ENCODE measurements around the gene IFNA1.

IFNA1 gene

DNA sequence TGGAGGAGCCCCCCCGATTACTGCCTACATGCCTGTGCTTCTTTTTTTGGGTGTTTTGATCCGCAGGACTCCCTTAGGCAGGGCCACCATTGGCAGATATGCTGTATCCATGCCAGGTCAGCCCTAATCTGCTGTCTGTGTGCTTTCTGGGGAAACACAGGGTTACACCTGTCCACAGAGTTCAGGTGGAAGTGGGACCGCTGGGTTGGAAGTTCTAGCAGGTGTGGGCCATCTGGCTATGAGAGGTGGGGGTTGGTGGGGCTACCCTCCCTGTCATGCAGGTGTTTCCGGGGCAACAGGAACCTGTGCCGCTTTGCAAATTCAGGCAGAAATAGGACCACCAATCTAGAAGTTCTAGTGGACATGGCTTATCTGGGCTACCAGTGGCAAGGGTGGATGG is 24.9 kb downstream of the IFNA1 start (continued):
- TF ChIP-seq, protein P1, sequence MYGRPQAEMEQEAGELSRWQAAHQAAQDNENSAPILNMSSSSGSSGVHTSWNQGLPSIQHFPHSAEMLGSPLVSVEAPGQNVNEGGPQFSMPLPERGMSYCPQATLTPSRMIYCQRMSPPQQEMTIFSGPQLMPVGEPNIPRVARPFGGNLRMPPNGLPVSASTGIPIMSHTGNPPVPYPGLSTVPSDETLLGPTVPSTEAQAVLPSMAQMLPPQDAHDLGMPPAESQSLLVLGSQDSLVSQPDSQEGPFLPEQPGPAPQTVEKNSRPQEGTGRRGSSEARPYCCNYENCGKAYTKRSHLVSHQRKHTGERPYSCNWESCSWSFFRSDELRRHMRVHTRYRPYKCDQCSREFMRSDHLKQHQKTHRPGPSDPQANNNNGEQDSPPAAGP (tag by site-specific recombination; IDR thresholded peaks at IDR 0.05), result no peak
- TF ChIP-seq ZNF350 (tag by site-specific recombination; IDR thresholded peaks at IDR 0.05) (no peak), ZFP37 (tag by site-specific recombination; IDR thresholded peaks at IDR 0.05) (no peak), ZNF623 (tag by site-specific recombination; IDR thresholded peaks at IDR 0.05) (no peak), ZNF2 (tag by site-specific recombination; IDR thresholded peaks at IDR 0.05) (no peak), HOXC10 (CRISPR knock-in tag; IDR thresholded peaks at IDR 0.05) (no peak)

DNA sequence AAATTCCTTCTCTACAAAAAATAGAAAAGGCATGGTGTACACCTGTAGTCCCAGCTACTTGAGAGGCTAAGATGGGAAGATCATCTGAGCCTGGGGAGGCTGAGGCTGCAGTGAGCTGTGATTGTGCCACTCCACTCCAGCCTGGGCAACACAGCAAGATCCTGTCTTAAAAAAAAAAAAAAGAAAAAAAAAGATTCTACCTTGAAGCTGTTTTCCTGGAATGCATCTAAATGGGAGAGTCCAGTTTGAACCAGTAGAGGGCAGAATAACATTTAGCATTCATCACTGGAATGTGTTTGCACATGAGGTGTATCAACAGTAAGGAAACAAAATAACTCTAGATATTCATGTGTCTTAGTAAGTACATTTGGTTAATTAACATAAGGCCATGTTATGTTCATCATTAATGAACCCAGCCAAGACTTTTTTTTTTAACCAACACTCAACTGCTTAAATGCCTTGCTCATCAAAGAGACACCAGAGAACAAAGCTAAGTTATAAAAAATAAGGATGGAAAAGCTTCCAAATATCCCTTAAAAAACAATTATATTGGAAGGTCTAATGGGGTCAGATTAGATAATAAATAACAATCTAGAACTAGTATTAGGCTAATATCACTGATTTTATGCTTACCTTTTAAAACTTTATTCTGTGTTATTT is 25.8 kb downstream of the IFNA1 start:
- TF ChIP-seq, protein P2, sequence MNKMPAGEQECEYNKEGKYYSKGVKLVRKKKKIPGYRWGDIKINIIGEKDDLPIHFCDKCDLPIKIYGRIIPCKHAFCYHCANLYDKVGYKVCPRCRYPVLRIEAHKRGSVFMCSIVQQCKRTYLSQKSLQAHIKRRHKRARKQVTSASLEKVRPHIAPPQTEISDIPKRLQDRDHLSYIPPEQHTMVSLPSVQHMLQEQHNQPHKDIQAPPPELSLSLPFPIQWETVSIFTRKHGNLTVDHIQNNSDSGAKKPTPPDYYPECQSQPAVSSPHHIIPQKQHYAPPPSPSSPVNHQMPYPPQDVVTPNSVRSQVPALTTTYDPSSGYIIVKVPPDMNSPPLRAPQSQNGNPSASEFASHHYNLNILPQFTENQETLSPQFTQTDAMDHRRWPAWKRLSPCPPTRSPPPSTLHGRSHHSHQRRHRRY (tag by site-specific recombination; IDR thresholded peaks at IDR 0.05), result no peak
- TF ChIP-seq ZNF660 (tag by site-specific recombination; IDR thresholded peaks at IDR 0.05) (0 out of 2 replicates have a peak, but pooled peaks have one; percentile 35), ZNF654 (tag by site-specific recombination; IDR thresholded peaks at IDR 0.05; ENCODE audit: low read depth) (peak; percentile 94), ZNF121 (tag by site-specific recombination; IDR thresholded peaks at IDR 0.05) (0 out of 2 replicates have a peak, but pooled peaks have one; percentile 37)
- TF ChIP-seq, protein P3, sequence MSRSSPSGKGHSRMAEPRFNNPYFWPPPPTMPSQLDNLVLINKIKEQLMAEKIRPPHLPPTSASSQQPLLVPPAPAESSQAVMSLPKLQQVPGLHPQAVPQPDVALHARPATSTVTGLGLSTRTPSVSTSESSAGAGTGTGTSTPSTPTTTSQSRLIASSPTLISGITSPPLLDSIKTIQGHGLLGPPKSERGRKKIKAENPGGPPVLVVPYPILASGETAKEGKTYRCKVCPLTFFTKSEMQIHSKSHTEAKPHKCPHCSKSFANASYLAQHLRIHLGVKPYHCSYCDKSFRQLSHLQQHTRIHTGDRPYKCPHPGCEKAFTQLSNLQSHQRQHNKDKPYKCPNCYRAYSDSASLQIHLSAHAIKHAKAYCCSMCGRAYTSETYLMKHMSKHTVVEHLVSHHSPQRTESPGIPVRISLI (tag by site-specific recombination; IDR thresholded peaks at IDR 0.05), result 0 out of 2 replicates have a peak, but pooled peaks have one; percentile 38
- TF ChIP-seq, protein P4, sequence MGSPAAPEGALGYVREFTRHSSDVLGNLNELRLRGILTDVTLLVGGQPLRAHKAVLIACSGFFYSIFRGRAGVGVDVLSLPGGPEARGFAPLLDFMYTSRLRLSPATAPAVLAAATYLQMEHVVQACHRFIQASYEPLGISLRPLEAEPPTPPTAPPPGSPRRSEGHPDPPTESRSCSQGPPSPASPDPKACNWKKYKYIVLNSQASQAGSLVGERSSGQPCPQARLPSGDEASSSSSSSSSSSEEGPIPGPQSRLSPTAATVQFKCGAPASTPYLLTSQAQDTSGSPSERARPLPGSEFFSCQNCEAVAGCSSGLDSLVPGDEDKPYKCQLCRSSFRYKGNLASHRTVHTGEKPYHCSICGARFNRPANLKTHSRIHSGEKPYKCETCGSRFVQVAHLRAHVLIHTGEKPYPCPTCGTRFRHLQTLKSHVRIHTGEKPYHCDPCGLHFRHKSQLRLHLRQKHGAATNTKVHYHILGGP (tag by site-specific recombination; IDR thresholded peaks at IDR 0.05), result 0 out of 2 replicates have a peak, but pooled peaks have one; percentile 27
- H3K36me3 ChIP-seq (ENCODE audit: control insufficient read depth in 2 of 2, insufficient read depth in 1 of 2, low read length in 2 of 2), result no peaks in the 10 kb centered on the region
- no peaks in the 10 kb centered on the region for H3K4me1 ChIP-seq (ENCODE audit: control insufficient read depth, insufficient read depth, low read length)
- H3K9me3 ChIP-seq (ENCODE audit: control insufficient read depth, insufficient read depth, low read depth, low read length), result no peaks in the 10 kb centered on the region
- POLR2A ChIA-PET, result interaction anchor here (1.1 kb wide), 1 partner anchor 93 kb away, joined by 7 read pairs; no protein-coding TSS in a partner anchor
- no peak overlapping the region for H3K27ac ChIP-seq (ENCODE audit: extremely low read depth, low read depth, low read length)
- CTCF ChIA-PET, result interaction anchor here (0.6 to 3.2 kb wide), 52 partner anchors 8 to 955 kb away, joined by 3 to 37 read pairs (median 4); no protein-coding TSS in a partner anchor
- H3K4me3 ChIP-seq (ENCODE audit: low read depth, low read length), result no peak overlapping the region

DNA sequence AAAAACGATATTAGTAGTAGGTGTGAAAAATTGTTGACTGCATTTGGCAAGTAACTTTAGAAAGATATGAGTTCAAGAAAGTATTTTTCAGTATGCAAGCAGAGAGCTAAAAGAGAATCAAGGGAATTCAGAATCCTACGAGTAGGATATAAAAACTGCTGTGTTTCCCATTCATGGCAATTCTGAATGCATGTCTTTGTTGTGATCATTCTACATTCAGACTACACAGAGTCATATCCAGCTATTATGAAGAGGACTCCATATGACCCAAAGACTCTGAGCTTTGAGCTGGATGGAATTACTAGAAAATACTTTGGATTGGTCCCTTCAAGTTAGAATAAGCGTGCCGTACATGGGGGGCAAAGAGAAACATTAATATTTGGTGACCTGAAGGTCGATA is 29.9 kb downstream of the IFNA1 start:
- POLR2A ChIA-PET, result no interaction called here
- H3K4me3 ChIP-seq (ENCODE audit: low read depth, low read length), result no peak overlapping the region
- H3K36me3 ChIP-seq (ENCODE audit: control insufficient read depth in 2 of 2, insufficient read depth in 1 of 2, low read length in 2 of 2), result no peaks in the 10 kb centered on the region
- CTCF ChIA-PET, result interaction anchor here (0.6 to 0.8 kb wide), 2 partner anchors 14 to 152 kb away, joined by 3 read pairs; no protein-coding TSS in a partner anchor
- no peak overlapping the region for H3K27ac ChIP-seq (ENCODE audit: extremely low read depth, low read depth, low read length)
- H3K4me1 ChIP-seq (ENCODE audit: control insufficient read depth, insufficient read depth, low read length), result no peaks in the 10 kb centered on the region
- no peaks in the 10 kb centered on the region for H3K9me3 ChIP-seq (ENCODE audit: control insufficient read depth, insufficient read depth, low read depth, low read length)
- TF ChIP-seq ZNF561 (tag by site-specific recombination; IDR thresholded peaks at IDR 0.05; ENCODE audit: borderline replicate concordance) (no peak), RBAK (tag by site-specific recombination; IDR thresholded peaks at IDR 0.05) (no peak), ZNF521 (tag by site-specific recombination; IDR thresholded peaks at IDR 0.05) (no peak), SP2 (tag by site-specific recombination; IDR thresholded peaks at IDR 0.05) (no peak), ZFHX2 (tag by site-specific recombination; conservative IDR thresholded peaks at IDR 0.05) (no peak), GLIS1 (tag by site-specific recombination; IDR thresholded peaks at IDR 0.05) (no peak), ZNF530 (tag by site-specific recombination; IDR thresholded peaks at IDR 0.05; ENCODE audit: low read depth) (no peak), ZNF830 (tag by site-specific recombination; IDR thresholded peaks at IDR 0.05; ENCODE audit: low read depth) (no peak), ZNF324 (tag by site-specific recombination; IDR thresholded peaks at IDR 0.05) (no peak), ZNF23 (tag by site-specific recombination; IDR thresholded peaks at IDR 0.05; ENCODE audit: borderline replicate concordance) (no peak)
- TF ChIP-seq, protein P5, sequence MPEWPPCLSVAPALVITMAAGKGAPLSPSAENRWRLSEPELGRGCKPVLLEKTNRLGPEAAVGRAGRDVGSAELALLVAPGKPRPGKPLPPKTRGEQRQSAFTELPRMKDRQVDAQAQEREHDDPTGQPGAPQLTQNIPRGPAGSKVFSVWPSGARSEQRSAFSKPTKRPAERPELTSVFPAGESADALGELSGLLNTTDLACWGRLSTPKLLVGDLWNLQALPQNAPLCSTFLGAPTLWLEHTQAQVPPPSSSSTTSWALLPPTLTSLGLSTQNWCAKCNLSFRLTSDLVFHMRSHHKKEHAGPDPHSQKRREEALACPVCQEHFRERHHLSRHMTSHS (tag by site-specific recombination; IDR thresholded peaks at IDR 0.05), result no peak
- TF ChIP-seq, protein P6, sequence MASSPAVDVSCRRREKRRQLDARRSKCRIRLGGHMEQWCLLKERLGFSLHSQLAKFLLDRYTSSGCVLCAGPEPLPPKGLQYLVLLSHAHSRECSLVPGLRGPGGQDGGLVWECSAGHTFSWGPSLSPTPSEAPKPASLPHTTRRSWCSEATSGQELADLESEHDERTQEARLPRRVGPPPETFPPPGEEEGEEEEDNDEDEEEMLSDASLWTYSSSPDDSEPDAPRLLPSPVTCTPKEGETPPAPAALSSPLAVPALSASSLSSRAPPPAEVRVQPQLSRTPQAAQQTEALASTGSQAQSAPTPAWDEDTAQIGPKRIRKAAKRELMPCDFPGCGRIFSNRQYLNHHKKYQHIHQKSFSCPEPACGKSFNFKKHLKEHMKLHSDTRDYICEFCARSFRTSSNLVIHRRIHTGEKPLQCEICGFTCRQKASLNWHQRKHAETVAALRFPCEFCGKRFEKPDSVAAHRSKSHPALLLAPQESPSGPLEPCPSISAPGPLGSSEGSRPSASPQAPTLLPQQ (tag by site-specific recombination; IDR thresholded peaks at IDR 0.05), result no peak
- TF ChIP-seq, protein P7, sequence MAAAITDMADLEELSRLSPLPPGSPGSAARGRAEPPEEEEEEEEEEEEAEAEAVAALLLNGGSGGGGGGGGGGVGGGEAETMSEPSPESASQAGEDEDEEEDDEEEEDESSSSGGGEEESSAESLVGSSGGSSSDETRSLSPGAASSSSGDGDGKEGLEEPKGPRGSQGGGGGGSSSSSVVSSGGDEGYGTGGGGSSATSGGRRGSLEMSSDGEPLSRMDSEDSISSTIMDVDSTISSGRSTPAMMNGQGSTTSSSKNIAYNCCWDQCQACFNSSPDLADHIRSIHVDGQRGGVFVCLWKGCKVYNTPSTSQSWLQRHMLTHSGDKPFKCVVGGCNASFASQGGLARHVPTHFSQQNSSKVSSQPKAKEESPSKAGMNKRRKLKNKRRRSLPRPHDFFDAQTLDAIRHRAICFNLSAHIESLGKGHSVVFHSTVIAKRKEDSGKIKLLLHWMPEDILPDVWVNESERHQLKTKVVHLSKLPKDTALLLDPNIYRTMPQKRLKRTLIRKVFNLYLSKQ (tag by site-specific recombination; IDR thresholded peaks at IDR 0.05; ENCODE audit: borderline replicate concordance), result no peak

All from HEK293 (cell line).